K562 (cell line): ENCODE measurements around the gene PRR5. TPM values are rescaled to one million over a fixed set of nuclear protein-coding genes. Genes with fewer than 3 reads are reported as not detected.
A peak's percentile ranks its signal among the peaks of the same experiment; 100 is the strongest.

Experiments used
- ADNP ChIP-seq: fragments of 200-800 bp; sonication (Bioruptor generic); IDR thresholded peaks from 2 replicates; pipeline ENCODE4 v1.6.1; 2016; ENCODE audit warnings: missing genetic modification characterization, missing compliant biosample characterization
- BCL6 ChIP-seq: fragments of 250-450 bp; sonication (Bioruptor Pico); IDR thresholded peaks from 2 replicates; pipeline ENCODE4 v1.4.0; 2020
- CCNT2 ChIP-seq: IDR thresholded peaks from 2 replicates; pipeline ENCODE4 v1.6.1; 2011; ENCODE audit warnings: borderline replicate concordance, low read depth, mild to moderate bottlenecking, moderate library complexity, mixed read lengths, low read length; ENCODE audit not compliant: insufficient read length; ENCODE audit errors: extremely low read depth
- MEF2D ChIP-seq: conservative IDR thresholded peaks from 2 replicates; pipeline ENCODE4 v1.6.1; 2016; ENCODE audit warnings: low read depth, missing genetic modification characterization, missing compliant biosample characterization
- MEIS2 ChIP-seq: fragments of 450-650 bp; IDR thresholded peaks from 2 replicates; pipeline ENCODE4 v1.6.1; 2014; ENCODE audit warnings: mild to moderate bottlenecking; ENCODE audit not compliant: partially characterized antibody
- NBN ChIP-seq: fragments of 450-650 bp; IDR thresholded peaks from 2 replicates; pipeline ENCODE4 v1.6.1; 2016; ENCODE audit warnings: low read depth, mild to moderate bottlenecking
- NR3C1 ChIP-seq: sonication (generic); formaldehyde crosslinking; IDR thresholded peaks from 2 replicates; pipeline ENCODE4 v1.8.1; 2022; ENCODE audit warnings: missing genetic modification reagents
- PHF21A ChIP-seq: fragments of 450-650 bp; IDR thresholded peaks from 2 replicates; pipeline ENCODE4 v1.6.1; 2017; ENCODE audit warnings: low read depth, borderline replicate concordance
- PHTF2 ChIP-seq: fragments of 250-450 bp; sonication (Bioruptor Pico); IDR thresholded peaks from 2 replicates; pipeline ENCODE4 v1.5.0; 2021; ENCODE audit warnings: mild to moderate bottlenecking
- RBM15 ChIP-seq: fragments of 200-400 bp; formaldehyde crosslinking; IDR thresholded peaks from 2 replicates; pipeline ENCODE4 v1.6.1; 2018; ENCODE audit warnings: mild to moderate bottlenecking, low read length, moderate library complexity; ENCODE audit not compliant: insufficient read depth
- SETDB1 ChIP-seq: IDR thresholded peaks from one replicate; pipeline ENCODE4 v1.6.1; 2012; ENCODE audit warnings: low read length, control low read depth, inconsistent platforms
- SLC30A9 ChIP-seq: fragments of 250-450 bp; sonication (Bioruptor Pico); IDR thresholded peaks from 2 replicates; pipeline ENCODE4 v1.8.0; 2022; ENCODE audit warnings: mild to moderate bottlenecking, moderate library complexity
- TAF15 ChIP-seq: fragments of 200-400 bp; formaldehyde crosslinking; IDR thresholded peaks from 2 replicates; pipeline ENCODE4 v1.6.1; 2017; ENCODE audit warnings: mild to moderate bottlenecking, low read depth, low read length, moderate library complexity
- TAF9B ChIP-seq: fragments of 450-650 bp; IDR thresholded peaks from 2 replicates; pipeline ENCODE4 v1.6.1; 2018; ENCODE audit warnings: mild to moderate bottlenecking; ENCODE audit not compliant: partially characterized antibody
- TCF3 ChIP-seq: sonication (generic); formaldehyde crosslinking; IDR thresholded peaks from 2 replicates; pipeline ENCODE4 v1.4.0; 2020; ENCODE audit warnings: mild to moderate bottlenecking, missing genetic modification reagents
- TSC22D4 ChIP-seq: fragments of 450-650 bp; IDR thresholded peaks from 2 replicates; pipeline ENCODE4 v1.6.1; 2016; ENCODE audit warnings: missing genetic modification characterization, missing biosample characterization, control low read depth
- ZNF253 ChIP-seq: fragments of 250-450 bp; sonication (Bioruptor Pico); conservative IDR thresholded peaks from 2 replicates; pipeline ENCODE4 v1.6.1; 2021; ENCODE audit warnings: mild to moderate bottlenecking
- ZNF445 ChIP-seq: fragments of 250-450 bp; sonication (Bioruptor Pico); IDR thresholded peaks from 2 replicates; pipeline ENCODE4 v1.4.0; 2020; ENCODE audit warnings: low read depth, mild to moderate bottlenecking, moderate library complexity
- polyA plus RNA-seq, 8 experiments: library from polyadenylated mRNA; depleted of rRNA in 4 of 8; stranded (reverse) in 5 of 8; unstranded in 3 of 8; fragments of >200 nt; fragmentation: Nextera tagmentation in 2 of 8; fragmentation: Illumina TruSeq in 1 of 8; extraction: Ambion mirVana in 2 of 8; extraction: Trizol in 1 of 8; gene quantifications; 2 replicates each; pipeline versions ENCODE4 v1.2.1 to v1.2.3, GENCODE V29; 2011 to 2014; ENCODE audit warnings: inconsistent platforms in 1 of 8, missing spikeins in 1 of 8
- total RNA-seq, 7 experiments: library from RNA; depleted of rRNA in 6 of 7; stranded (reverse); fragments of >200 nt in 6 of 7; fragmentation: Illumina TruSeq in 2 of 7; extraction: Trizol in 2 of 7; gene quantifications; 2 replicates each; pipeline versions ENCODE4 v1.2.1 to v1.2.3, GENCODE V29; 2011 to 2021; ENCODE audit warnings: low replicate concordance in 1 of 7
- TF ChIP-seq, protein P1 (sequence below): IDR thresholded peaks from 2 replicates; pipeline ENCODE4 v1.6.1; 2011; ENCODE audit not compliant: insufficient read length; ENCODE audit errors: extremely low read depth
- TF ChIP-seq, protein P2 (sequence below), 2 experiments: fragments of 450-650 bp; IDR thresholded peaks; 2 replicates each; pipeline ENCODE4 v1.6.1; 2016; ENCODE audit warnings: mild to moderate bottlenecking in 2 of 2, borderline replicate concordance in 1 of 2, low read depth in 1 of 2, moderate library complexity in 1 of 2

Gene PRR5
- total and polyA plus RNA-seq, 9 of the 15 experiments (the other 6 are each of a cell fraction or from before 2014, with no cell fraction given), result 0.13 to 21.0 (median 7.5) TPM

DNA sequence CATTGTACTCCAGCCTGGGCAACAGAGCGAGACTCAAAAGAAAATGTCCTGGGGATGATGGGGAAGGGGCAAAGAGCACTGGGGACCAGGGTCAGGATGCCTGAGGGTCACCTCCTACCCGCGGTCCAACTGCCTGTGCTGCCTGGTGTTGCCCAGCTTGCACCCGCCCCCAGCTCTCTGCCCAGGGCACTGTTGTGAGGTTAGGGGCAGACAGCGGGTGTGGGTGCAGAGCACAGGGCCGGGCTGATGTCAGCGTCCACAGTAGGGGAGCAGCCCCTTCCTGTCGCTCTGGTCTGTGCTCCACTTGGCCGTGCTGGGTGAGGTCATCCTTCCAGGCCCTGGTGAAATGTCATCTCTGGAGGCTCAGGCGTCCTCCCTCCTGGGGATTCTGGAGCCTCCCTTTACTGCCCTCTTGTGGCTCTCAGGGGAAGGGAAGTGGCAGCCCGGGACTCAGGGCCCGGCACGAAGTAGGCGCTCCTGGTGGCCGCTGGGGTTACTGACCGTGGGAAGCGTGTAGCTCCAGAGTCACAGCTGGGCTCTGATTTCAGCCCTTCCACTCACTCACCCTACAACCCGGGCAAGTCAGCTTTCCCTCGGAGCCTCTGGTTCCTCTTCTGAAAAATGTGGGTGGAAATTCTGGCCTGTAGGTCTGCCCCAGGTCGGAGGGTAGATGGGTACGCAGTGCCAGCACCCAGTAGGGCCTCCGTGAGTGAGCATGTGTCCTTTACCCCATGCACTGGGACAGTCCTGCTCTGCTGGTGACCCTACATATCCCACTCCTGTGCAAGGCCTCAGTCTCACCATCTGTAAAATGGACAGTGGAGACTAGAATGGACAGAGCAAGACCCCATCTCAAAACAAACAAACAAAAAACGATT, 17.3 kb upstream of the PRR5 start (continued):
- 0 out of 2 replicates have a peak, but pooled peaks have one; percentile 61 for TF ChIP-seq NBN
- no peak for TF ChIP-seq NR3C1 (CRISPR knock-in tag)
- TF ChIP-seq TAF15, result no peak
- TF ChIP-seq MEF2D (tag), result 0 out of 2 replicates have a peak, but pooled peaks have one; percentile 27
- TF ChIP-seq TSC22D4 (tag), result no peak
- TF ChIP-seq SLC30A9 (CRISPR knock-in tag), result no peak
- TF ChIP-seq ZNF253 (CRISPR knock-in tag), result no peak
- TF ChIP-seq TAF9B, result no peak
- TF ChIP-seq TCF3 (CRISPR knock-in tag), result peak; percentile 34; the same call in 1 of the 2 replicates
- no peak for TF ChIP-seq ZNF445 (CRISPR knock-in tag)
- TF ChIP-seq SETDB1, result no peak
- no peak for TF ChIP-seq BCL6 (CRISPR knock-in tag)
- TF ChIP-seq, protein P1, sequence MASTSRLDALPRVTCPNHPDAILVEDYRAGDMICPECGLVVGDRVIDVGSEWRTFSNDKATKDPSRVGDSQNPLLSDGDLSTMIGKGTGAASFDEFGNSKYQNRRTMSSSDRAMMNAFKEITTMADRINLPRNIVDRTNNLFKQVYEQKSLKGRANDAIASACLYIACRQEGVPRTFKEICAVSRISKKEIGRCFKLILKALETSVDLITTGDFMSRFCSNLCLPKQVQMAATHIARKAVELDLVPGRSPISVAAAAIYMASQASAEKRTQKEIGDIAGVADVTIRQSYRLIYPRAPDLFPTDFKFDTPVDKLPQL, result no peak
- no peak for TF ChIP-seq RBM15
- TF ChIP-seq, protein P2, sequence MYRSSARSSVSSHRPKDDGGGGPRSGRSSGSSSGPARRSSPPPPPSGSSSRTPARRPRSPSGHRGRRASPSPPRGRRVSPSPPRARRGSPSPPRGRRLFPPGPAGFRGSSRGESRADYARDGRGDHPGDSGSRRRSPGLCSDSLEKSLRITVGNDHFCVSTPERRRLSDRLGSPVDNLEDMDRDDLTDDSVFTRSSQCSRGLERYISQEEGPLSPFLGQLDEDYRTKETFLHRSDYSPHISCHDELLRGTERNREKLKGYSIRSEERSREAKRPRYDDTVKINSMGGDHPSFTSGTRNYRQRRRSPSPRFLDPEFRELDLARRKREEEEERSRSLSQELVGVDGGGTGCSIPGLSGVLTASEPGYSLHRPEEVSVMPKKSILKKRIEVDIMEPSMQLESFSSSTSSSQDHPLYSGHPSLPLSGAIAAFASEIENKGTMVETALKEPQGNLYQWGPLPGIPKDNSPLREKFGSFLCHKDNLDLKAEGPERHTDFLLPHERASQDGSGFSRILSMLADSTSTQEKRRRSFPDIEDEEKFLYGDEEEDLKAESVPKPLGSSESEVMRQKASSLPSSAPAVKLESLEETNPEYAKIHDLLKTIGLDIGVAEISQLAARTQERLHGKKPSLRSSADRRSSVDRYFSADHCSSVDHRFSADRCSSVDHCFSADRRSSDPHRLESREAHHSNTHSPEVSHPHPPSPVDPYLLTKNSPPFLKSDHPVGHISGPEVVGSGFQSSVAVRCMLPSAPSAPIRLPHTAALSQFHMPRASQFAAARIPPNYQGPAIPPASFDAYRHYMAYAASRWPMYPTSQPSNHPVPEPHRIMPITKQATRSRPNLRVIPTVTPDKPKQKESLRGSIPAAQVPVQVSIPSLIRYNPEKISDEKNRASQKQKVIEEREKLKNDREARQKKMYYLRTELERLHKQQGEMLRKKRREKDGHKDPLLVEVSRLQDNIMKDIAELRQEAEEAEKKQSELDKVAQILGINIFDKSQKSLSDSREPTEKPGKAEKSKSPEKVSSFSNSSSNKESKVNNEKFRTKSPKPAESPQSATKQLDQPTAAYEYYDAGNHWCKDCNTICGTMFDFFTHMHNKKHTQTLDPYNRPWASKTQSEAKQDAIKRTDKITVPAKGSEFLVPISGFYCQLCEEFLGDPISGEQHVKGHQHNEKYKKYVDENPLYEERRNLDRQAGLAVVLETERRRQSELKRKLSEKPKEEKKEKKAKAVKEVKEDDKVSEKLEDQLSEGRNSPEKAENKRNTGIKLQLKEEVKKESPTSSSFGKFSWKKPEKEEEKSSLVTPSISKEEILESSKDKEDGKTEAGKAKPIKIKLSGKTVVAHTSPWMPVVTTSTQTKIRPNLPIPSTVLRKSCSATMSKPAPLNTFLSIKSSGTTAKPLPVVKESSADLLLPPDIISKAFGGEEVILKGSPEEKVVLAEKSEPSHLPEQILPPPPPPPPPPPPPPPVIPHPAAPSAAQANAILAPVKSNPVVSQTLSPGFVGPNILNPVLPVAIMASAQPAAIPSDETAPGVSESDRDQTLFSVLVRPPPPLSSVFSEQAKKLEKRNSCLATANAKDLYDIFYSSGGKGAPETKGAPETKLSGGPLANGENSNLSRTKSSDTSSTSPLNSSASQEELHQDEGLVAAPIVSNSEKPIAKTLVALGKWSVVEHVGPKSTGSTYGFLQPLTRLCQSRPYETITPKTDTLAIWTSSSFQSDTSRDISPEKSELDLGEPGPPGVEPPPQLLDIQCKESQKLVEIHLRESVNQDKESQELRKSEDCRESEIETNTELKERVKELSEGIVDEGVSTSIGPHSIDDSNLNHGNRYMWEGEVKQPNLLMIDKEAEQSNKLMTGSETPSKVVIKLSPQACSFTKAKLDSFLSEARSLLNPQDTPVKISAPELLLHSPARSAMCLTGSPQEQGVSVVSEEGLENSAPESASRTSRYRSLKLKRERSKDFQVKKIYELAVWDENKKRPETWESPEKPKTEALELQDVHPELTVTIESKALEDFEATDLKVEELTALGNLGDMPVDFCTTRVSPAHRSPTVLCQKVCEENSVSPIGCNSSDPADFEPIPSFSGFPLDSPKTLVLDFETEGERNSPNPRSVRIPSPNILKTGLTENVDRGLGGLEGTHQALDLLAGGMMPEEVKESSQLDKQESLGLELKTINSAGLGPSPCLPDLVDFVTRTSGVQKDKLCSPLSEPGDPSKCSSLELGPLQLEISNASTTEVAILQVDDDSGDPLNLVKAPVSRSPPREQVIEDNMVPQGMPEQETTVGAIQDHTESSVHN (IDR thresholded peaks at IDR 0.05; ENCODE audit: borderline replicate concordance in 1 of 2, low read depth in 1 of 2), result no peak
- TF ChIP-seq CCNT2, result no peak
- TF ChIP-seq PHTF2 (CRISPR knock-in tag), result no peak
- TF ChIP-seq PHF21A, result peak; percentile 72; the same call in 1 of the 2 replicates
- peak; percentile 90 for TF ChIP-seq ADNP (tag)
- peak; percentile 47 for TF ChIP-seq MEIS2
